GM18873 (cell line): ENCODE data around the gene TMC1.

Experiments used
- ATAC-seq: cut with Tn5 transposase; IDR thresholded peaks from one replicate; pipeline ENCODE4 v1.9.1; 2021; ENCODE audit warnings: mild to moderate bottlenecking, moderate library complexity, moderate number of reproducible peaks; ENCODE audit not compliant: unreplicated experiment, low FRiP score

The TMC1 gene

DNA sequence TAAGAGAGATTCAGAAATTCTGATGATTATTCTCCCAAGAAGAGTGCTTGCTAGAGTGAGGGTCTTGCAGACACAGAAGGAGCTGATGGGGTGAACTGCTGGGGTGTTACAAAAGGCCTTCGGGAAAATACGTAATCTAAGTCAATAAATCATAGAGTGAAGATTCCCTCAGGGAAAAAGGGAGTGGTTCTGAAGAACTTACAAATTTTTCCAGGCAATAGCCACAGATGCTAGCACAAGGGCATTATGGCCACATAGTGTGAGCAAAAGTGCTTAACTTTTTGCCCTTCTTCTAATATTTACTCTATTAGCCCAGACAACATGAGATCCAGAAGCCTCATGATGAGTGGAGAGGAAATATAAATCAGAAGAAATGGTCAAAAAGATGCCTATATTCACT, 137.3 kb downstream of the TMC1 start:
- ATAC-seq: no peak

DNA sequence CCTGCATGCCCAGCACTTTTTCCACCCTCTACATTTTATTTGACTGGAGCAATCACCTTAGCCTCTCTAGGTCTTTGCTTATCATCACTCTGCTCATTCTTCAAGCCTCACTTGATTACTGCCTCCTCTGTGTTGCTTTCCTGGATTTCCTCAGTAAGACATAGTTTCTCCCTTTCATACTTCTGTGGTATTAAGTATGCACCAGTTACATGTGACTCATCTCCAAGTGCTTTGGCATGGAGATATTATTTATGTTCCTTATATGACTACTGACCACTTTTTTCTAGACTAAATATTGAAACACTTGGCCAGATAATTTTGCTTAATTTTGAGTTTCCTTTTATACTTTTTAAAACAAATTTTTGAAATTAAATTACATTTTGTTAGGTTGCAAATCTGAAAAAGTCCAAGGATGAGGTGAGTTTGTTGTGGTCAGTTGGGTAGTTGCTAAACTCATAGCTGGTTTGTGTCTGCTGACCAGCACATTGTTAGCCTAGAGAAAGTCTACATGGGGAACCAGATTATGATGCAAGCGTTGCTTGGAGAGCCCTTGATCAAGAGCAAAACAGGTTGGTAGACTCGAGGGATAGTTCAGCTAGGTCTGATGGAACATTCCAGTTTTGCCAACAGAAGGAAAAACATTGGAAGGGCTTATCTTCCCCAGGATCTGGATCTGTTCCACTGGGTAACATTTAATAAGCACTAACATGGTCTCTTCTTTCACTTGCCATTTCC, 140.2 kb downstream of the TMC1 start:
- no peak for ATAC-seq

DNA sequence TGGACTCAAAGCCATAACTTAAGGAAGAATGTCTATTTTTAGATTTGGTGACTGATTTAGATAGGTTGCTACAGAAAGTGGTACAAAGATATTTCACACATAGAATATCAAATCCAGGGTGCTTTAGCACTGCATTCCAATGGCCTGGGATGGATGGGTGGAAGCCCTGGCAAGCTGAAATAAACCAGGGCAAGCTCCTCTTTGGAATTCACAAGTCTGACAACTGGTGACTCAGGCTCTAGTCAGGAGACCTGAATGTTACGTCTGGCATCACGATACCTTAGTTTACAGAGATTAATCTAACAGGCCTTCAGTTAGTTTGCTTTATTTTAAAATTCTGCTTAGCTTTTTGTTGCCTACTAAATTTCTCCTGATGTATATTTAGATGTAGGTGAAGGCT, 144.0 kb downstream of the TMC1 start:
- no peak for ATAC-seq

DNA sequence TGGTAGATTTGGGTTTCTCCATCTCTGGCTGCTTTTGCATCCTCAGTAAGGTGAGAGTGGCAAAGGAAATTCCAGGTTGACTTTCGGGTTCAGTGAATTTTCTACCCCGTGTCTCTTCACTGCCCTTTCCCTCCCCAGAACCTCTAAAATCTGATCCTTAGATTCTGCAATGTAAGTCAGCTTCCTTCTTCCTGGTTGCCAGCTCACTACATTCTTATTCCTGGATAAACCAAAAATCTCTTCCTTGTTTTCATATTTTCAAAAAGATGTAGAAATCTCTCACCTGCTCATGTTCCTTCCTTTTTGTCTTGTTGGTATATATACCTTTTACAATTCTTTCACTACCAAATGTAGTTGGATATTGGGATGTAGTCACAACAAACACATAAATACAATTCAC, 145.8 kb downstream of the TMC1 start:
- ATAC-seq: no peak

DNA sequence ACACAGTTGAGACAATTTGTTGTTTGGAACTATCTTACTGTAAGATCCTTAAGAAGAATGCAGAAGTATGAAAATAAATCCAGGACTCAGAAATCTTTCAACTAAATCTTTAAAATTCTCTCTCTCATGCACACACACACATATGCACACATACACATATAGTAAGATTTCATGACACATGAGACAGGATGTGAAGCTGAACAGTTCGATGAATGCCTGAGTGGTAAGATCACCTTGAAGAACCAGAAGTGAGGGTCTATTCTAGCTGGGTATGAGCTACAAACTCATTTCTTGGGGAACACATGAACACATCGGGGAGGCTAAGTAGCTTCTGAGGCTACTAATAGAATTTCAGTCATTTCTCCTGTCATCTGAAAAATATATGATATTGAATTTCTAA, 153.6 kb downstream of the TMC1 start:
- no peak for ATAC-seq

DNA sequence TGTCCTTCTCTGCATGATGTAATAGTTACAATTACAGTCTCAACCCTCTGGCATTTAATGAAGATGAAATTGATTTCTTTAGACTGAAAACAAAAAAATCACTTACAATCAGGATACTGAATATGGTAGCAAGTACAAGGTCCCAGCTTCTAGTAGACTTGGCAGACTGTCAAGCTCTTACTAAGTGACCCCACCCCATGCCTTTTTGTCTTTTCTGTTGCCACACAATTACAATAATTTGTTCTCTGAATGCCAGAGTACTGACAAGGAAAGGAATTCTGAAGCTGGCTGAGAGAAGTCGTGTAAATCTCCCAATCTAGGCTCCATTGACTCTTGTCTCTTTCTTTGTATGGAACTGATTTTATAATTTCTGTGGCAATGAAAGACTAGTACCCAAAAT, 154.2 kb downstream of the TMC1 start:
- ATAC-seq: no peak

DNA sequence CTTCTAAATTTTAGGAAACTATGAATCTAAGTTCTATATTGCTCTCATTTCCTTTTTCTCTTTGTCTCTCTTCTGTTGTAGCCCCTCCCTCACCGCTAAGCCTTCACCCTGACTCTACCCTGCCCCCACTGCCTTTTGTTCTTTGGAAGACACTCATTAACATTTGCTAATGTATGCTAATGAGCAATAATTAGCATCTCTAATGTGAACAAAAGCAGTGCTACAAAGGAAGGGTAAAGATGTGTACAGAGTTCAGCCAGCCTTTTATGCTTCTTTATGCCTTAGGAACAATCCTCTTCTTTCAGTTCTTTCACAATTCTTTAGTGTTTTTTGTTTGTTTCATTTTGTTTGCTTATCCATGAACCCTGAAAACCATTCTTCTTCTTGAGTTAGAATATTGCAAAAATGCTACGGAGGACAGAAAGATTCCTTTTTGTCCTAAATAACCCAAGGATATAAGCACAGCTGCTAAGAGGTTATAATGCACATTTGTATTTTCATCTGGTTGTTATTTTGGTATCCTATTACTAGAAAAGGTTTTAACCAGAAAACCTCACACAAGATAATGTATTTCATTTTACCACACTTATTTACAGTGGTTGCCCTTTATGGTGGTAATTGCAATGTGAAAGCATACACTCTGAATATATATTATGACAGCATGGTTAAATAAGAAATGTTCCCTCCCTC, 159.3 kb downstream of the TMC1 start:
- ATAC-seq: no peak

DNA sequence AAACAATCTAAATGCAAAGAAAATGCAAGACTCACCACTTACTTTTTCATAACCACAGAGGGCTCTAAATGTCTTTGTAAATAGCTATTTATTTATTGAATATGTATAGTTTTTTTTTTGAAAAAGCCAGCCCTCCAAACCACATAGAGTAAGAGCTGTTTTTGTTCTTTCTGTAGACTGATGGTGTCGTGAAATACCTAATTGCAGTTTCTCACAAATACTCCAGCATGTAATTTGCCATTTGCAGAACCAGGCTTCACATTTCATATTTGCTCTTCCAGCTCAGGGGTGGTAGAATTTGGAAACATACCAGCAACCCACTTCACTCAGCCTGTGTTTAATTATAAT, 159.8 kb downstream of the TMC1 start:
- ATAC-seq: no peak

DNA sequence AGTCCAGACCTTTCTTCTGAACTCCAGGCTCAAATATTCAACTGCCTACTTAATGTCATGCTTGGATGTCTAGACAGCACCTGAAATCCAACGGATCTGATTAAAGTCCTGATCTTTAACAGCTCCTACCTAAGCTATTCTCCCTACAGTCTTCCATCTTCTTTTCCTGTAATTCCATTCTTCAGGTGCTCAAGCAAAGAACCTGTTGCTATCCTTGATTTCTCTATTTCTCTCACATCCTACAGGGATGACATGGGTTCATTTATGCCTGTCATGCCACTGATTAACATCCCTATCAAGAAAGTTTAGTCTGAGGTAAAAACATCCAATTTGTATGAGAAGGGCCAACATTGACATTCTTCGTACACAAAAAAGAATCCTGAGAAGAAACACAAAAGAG, 163.2 kb downstream of the TMC1 start:
- ATAC-seq: no peak

DNA sequence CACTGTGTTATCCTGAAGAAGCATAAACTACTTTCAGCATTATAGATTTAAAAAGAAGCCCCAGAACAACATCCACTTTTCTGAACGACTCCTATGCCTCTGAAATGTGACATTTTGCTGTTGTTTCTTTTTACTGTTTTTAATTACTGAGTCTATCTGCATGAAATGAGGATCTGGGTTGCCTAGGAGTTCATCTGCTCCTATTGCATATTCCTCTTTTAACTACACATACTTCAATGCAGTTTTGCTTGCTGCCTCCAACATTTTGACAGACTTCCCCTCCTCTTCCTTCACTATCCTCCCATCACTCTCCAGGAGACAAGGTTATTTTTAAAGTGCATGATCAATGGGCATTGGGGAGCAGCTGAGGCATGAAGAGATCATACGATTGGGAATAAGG, 164.5 kb downstream of the TMC1 start:
- no peak for ATAC-seq

DNA sequence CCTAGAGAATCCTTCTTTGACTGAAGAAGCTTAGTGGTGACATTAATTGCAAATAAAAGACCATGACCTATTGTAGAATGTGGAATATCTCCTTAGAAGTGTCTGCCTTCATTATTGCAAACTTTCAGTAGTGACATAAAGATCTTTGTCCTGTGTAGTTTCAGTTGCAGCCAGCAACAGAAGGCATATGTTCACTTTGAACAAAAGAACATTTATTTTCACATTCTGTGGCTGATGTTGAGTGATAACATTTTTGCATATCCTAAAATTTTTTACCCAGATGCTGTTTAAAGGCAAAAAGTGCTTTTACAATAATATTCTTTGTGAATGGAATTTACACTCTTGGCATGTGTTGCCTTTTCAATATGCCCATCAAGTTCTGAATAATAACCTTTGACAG, 165.9 kb downstream of the TMC1 start:
- ATAC-seq: no peak

DNA sequence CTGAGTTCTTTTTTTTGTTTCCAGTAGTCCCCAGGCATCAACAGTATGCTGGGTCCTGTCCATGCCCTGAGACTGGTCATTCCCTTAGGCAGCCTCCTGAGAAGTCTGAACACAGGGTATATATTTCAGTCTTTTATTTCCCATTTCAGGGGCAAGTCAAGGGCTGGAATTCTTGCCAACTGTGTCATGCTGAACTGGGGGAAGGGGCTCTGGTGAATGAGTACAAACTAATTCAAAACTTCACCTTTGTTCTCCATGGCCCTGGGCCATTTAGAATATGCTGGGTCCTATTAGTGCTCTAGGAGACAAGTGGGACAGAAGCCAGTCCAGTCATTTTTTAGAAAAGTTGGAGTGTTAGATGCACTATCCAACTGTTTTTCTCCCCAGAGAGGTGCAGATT, 170.3 kb downstream of the TMC1 start:
- ATAC-seq: no peak

DNA sequence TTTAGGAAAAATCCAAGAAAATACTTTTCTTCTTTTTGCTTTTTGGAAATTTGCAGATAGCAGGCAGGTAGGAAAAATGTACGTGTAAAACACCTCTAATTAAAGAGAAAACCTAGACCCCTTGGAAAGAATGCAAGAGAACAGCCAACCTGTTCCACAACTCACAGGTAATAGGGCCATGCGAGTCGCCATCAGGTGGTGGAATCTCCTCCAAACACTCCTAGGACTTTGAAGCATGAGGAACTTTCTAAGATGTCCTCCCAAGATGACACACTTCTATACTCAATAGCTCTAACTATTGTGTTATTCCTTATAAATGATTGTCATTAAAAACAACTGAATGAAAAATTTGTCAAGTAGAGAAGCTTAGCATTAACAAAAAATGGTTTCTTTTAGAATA, 174.0 kb downstream of the TMC1 start:
- no peak for ATAC-seq

DNA sequence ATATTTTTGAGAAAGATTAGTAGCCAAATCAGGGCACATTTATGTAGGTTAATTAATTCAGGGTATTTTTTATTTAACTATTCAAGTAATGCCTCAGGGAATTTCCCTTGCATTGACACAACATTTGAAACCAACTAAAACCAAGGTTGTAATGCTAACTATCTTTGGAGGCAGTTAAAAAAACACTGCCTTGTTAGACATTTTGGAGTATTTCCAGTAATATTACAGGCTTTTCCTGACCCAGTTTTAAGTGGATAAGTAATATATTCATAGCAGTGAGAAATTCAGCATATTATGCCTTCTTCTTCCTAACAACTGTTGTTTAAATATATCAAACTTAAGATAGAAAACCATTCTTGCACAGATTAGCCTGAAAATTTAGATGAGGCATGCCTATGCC, 175.1 kb downstream of the TMC1 start:
- ATAC-seq: no peak

DNA sequence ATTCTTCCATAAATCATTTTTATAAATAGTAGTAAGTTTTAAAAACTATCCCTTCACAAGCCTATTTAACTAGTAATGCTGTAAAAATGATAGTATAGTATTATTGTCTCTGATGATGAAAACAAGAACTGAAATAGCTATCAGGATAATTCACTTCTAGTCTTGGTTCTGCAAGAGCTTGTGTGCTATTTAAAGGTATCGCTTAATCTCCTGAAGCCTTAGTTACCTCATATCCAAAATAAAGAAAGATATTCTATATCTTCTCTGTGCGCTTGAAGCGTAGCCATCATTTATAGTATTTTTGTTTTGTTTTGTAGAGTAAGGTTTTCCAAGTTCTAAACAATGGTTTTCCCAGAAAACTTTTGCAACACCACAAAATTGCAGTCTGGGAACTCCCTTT, 180.1 kb downstream of the TMC1 start:
- ATAC-seq: no peak

DNA sequence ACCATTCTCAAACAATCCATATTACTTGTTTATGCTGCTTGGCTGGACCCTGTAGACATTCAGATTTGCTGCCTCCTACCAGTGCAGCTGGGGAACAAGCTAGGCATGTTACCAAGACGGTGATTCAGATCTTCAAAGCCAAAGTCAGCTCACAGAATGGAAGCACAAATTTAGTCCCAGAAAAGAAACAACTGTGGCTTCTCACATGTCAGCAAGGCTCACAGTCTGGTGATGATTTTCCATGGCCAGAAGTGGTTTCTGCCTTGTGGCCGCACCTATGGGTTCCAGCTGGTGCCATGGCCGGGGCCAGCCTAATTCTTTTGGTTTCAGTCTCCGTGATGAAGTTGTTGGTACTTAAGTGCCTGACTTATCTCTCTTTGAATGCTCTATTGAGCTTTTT, 182.2 kb downstream of the TMC1 start:
- ATAC-seq: peak; percentile 62

DNA sequence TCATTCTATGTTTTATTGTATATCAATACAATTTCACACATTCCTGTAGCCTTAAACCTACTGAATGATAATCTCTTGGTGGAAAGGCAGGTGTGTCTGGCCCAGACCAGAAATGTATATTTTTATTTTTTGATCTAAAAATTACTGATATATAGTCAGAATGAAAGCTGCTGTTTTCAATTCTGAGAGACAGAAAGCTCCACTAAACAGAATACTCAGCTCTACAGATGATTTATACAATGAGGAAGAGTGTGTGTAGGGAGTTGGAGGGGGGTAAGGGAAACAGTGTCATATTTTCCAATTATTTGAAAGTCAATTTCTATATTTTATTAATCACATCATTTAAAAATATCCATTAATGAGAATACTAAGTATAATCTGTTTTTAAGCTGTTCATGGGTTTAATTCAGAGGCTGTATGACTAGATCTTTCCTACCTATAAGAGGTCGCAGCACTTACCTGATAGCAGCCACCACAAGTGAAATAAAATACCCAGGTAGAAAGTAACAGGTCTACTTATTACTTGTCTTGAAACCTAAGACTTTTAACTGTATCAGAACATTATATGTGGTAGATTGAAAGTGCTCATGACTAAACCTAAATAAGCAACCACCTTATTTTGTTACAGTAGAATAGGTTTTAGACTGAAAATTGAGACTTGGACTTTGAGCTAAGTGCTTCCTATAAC, 183.4 kb downstream of the TMC1 start:
- ATAC-seq: peak; percentile 55

DNA sequence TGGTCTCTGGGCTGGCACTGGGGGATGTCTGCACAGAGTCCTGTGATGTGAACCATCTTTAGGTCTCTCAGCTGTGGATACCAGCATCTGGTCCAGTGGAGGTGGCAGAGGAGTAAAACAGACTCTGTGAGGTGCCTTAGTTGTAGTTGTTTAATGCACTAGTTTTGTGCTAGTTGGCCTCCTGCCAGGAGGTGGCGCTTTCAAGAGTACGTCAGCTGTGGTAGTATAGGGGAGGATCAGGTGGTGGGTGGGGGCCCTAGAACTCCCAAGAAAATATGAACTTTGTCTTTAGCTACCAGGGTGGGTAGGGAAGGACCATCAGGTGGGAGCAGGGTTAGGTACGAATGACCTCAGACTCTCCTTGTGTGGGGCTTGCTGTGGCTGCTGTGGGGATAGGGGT, 197.1 kb downstream of the TMC1 start:
- no peak for ATAC-seq

DNA sequence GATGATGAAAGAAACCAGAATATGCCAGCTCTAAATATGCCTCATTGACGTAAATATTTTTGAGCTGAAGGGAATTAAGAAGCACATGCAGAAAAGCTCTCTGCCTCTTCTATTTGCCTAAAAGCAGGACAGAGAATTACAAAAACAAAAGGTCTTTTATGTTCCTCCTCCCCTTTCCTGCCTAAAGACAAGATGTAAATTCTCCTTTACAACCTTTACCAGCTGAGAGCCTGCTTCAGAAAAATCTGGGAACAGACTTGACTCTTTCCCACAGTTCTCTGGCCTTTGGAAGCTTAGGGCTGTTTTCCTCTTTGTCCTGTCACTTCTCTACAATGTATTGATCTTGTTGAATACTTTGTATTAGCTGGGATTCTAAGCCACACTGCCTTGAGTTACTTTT, 199.7 kb downstream of the TMC1 start:
- no peak for ATAC-seq

DNA sequence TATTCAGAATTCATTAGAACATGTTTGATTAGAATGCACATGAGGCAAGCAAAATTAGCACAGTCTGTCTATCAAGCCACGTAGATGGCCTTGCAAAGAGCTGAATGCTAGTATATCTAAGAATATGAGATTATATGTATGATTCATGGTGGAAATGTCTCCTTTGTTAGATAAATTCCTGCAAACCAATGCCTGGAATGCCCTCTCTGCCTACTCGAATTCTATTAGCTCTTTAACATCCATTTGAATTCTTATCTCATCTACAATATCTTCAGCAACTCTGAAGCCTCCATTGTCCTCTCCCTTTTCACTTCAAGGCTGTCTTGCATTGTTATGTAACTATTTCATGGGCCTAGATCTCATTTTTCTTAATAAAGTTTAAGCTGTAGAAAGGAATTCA, 205.5 kb downstream of the TMC1 start:
- no peak for ATAC-seq

DNA sequence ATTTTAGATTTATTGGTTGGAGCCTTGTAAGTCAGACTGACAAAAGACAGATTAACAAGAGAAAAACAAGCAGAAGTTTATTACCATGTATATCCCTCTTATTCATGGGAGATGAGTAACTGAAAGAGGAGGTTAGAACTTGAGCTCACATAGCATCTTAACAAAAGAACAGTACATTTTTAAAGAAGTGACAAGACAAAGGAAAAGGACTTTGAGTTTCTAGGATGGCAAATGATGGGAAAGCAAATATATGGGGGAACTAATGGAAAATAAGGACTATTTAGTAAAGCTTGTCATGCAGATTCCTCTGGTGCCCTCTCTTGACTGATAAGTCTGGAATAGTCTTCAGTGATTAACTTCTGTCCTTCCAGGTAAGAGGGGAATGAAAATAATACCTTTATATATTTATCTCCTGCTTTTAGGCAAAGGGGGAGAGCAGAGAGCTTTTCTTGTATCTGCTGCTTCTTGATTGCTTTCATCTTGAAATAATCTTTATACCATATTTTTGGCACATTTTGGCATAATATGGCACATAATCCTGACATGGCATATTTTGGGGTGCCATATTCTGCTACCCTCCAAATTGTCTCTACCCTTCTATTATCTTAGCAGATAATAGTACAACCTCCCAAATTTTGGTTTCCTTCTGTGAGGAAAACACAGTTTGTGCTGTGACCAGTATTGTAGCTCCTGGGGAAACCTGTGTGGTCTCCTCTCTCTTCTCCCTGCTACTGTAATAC, 206.8 kb downstream of the TMC1 start:
- ATAC-seq: no peak
